H1 (cell line): ENCODE data around the gene PTPRE. TPM values are rescaled to one million over a fixed set of nuclear protein-coding genes. Genes with fewer than 3 reads are reported as not detected.

Source experiments
- EGR1 ChIP-seq: IDR thresholded peaks from 2 replicates; pipeline ENCODE4 v1.6.1; 2011; ENCODE audit warnings: low read depth, low read length, borderline replicate concordance
- EZH2 ChIP-seq: fragments of 200-600 bp; sonication (generic); IDR thresholded peaks from 2 replicates; pipeline ENCODE4 v1.7.1; 2012; ENCODE audit warnings: low read depth, mild to moderate bottlenecking, moderate library complexity, low read length, inconsistent platforms; ENCODE audit not compliant: severe bottlenecking
- SIN3A ChIP-seq, 2 experiments: IDR thresholded peaks in 1 of 2; conservative IDR thresholded peaks in 1 of 2; 2 replicates each; pipeline ENCODE4 v1.6.1; 2011 to 2012; ENCODE audit warnings: low read length in 2 of 2, improper control_type of control experiment in 1 of 2, low read depth in 1 of 2, mild to moderate bottlenecking in 1 of 2
- polyA plus RNA-seq, 7 experiments: library from polyadenylated mRNA; depleted of rRNA in 3 of 7; stranded (reverse) in 5 of 7; unstranded in 2 of 7; fragments of >200 nt in 5 of 7; fragments of 200-250 nt in 2 of 7; gene quantifications; 1 replicate in 5 of 7; 2 replicates in 1 of 7; 4 replicates in 1 of 7; pipeline versions ENCODE4 v1.2.1 to v1.2.3, GENCODE V29; 2011 to 2013; ENCODE audit warnings: missing spikeins in 2 of 7, mixed read lengths in 2 of 7
- total RNA-seq: library from RNA; stranded (reverse); fragmentation: NEBNext Ultra II Directional; extraction: Animal tissue kit (Norgen Biotek cat#: 25700); gene quantifications from 2 replicates; pipeline ENCODE4 v1.2.1, GENCODE V29; 2021

The PTPRE gene
- total and polyA plus RNA-seq, 2 of the 8 experiments (the other 6 are each of a cell fraction or from before 2014, with no cell fraction given) = 0.33 to 0.54 TPM

GRCh38 chr10:128081720-128082119 lies 174.8 kb downstream of the PTPRE start (continued):
- no peak for TF ChIP-seq EGR1
- no peak for TF ChIP-seq SIN3A (conservative IDR thresholded peaks at IDR 0.05 in 1 of 2, IDR thresholded peaks at IDR 0.05 in 1 of 2; ENCODE audit: low read depth in 1 of 2, low read length in 2 of 2)
- TF ChIP-seq EZH2 = no peak
- TF ChIP-seq, all 59 proteins: peak for 0
